Testis (tissue), 3 donors: ENCODE results near the gene TBC1D22A. TPM values are rescaled to one million over a fixed set of nuclear protein-coding genes. Genes with fewer than 3 reads are reported as not detected.

Experiments used
- DNase-seq: peaks from one replicate; pipeline ENCODE4 v3.0.0-alpha.2; 2019
- H3K27ac ChIP-seq, 2 donors: fragments of 200-600 bp; sonication (generic); one replicate each; pipeline ENCODE4 v1.5.1; 2019
- H3K27me3 ChIP-seq: fragments of 200-600 bp; sonication (generic); one replicate; pipeline ENCODE4 v1.5.1; 2019
- H3K36me3 ChIP-seq: fragments of 200-600 bp; sonication (generic); one replicate; pipeline ENCODE4 v1.5.1; 2017; ENCODE audit warnings: low read depth; ENCODE audit errors: missing control alignments
- H3K4me1 ChIP-seq: fragments of 200-600 bp; sonication (generic); one replicate; pipeline ENCODE4 v1.5.1; 2019
- H3K4me3 ChIP-seq, 2 donors: fragments of 200-600 bp; sonication (generic); one replicate each; pipeline ENCODE4 v1.5.1; 2017 to 2019
- H3K9me3 ChIP-seq: fragments of 200-600 bp; sonication (generic); one replicate; pipeline ENCODE4 v1.5.1; 2017
- CTCF ChIP-seq, 3 experiments: fragments of 450-650 bp in 2 of 3; fragments of 200-600 bp in 1 of 3; sonication (generic) in 1 of 3; IDR thresholded peaks; one replicate each; pipeline ENCODE4 v1.5.1; 2016 to 2019; ENCODE audit warnings: antibody characterized with exemption in 3 of 3, mild to moderate bottlenecking in 2 of 3, moderate library complexity in 1 of 3
- POLR2A ChIP-seq: fragments of 450-650 bp; IDR thresholded peaks from one replicate; pipeline ENCODE4 v1.6.1; 2017; ENCODE audit warnings: antibody characterized with exemption, mild to moderate bottlenecking, moderate library complexity
- WGBS, 2 donors: methylation state at CpG; one replicate each; pipeline ENCODE4 v1.1.5; 2018; 5-methylcytosine and 5-hydroxymethylcytosine counted together
- intact Hi-C: fragments of 100-400 bp; cut with DNase I; formaldehyde crosslinking; loops from one replicate; pipeline ENCODE4 v1.15.1; 2023; ENCODE audit warnings: low total_unique reads
- polyA plus RNA-seq: library from polyadenylated mRNA; stranded (reverse); fragments of 350-450 nt; fragmentation: Illumina TruSeq; extraction: RNeasy Lipid Tissue Mini Kit (QIAGEN cat#74804); gene quantifications from one replicate; pipeline ENCODE4 v1.2.3, GENCODE V29; 2014; ENCODE audit warnings: low read depth, low replicate concordance; ENCODE audit not compliant: insufficient read depth
- total RNA-seq, 2 donors: library from RNA; depleted of rRNA; stranded (reverse); fragments of >200 nt; gene quantifications; one replicate each; pipeline ENCODE4 v1.2.3, GENCODE V29; 2016

Gene TBC1D22A
- total and polyA plus RNA-seq, 3 donors from 2014 or later = 16.6 to 32.8 (median 28.5) TPM

DNA sequence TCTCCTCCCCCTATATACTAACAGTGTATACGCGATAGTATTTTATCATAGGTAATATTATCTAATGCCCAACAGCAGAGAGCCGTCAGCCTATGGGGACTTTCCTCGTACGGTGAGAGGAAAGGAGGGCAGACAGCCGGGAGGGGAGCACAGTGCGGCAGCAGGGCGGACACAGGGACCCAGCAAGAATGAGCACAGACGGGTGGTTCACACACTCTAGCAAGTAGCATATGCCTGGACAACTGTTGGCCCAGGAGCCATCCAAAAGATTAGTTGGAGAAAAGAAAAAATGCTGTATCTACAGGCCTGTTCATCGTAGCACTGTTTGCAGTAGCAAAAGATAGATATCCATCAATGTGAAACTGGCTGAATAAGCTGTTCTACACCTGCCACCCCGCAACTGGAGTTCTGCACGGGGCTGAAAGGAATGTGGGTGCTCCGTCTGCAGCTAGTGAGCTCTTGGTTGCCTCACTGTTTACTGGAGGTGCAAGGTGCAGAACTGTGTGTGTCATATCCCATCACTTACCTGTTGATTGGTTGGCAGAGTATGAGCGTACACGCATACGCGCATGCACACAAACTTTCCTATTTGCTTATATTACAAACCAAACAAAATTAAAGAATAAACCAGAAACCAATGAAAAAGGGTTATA lies 324.3 kb downstream of the TBC1D22A start:
- Histone ChIP-seq H3K27me3 (no peaks in the 10 kb centered on the region), H3K36me3 (no peaks in the 10 kb centered on the region), H3K27ac (no peak overlapping the region), H3K9me3 (no peaks in the 10 kb centered on the region), H3K4me3 (no peak overlapping the region), H3K4me1 (peaks cover 11% of the 10 kb centered on the region)
- intact Hi-C loops = no loop called here
- no peak for DNase-seq
- no peak for TF ChIP-seq CTCF (IDR thresholded peaks at IDR 0.05)
- TF ChIP-seq POLR2A = no peak
- 92 to 95% methylated on average over 17 of the region's 17 CpGs for WGBS, 2 donors

DNA sequence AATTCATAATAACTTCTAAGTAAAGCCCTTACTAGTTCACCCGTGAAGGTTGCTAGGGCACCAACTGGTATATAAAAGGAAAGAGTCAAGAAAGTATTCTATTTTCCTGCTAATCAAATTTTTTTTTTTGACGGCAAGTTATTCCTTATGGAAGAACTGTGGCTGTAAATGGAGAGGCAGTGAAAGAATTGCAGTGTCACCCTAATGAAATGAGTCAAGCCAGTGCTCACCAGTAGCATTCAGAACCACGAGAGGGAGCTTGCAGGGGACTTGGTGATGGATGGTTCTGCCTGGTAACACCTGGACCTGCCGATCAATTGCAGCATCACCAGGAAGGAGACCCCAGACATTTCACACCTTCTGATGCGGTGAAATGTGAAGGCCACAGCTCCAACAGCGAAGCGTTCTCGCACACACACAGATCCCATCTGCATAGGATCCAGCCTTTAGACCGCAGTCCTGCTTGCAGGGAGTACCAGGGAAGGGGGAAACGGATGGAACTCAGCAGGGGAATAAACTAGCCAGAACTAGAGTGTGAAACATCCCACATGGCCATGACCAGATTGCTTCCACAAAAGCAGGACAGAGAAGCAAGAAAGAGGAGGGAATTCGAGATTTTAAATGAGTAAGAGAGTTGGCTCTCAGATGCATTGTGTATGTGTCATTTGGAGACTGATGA lies 326.2 kb downstream of the TBC1D22A start:
- DNase-seq = no peak
- no peak overlapping the region for H3K27ac ChIP-seq
- peaks cover 11% of the 10 kb centered on the region for H3K4me1 ChIP-seq
- intact Hi-C loops = no loop called here
- no peaks in the 10 kb centered on the region for H3K36me3 ChIP-seq
- 82 to 83% methylated on average over 7 to 11 of the region's 11 CpGs for whole genome bisulfite sequencing, 2 donors
- H3K9me3 ChIP-seq = no peaks in the 10 kb centered on the region
- no peak overlapping the region for H3K4me3 ChIP-seq
- H3K27me3 ChIP-seq = no peaks in the 10 kb centered on the region
- TF ChIP-seq POLR2A = no peak
- TF ChIP-seq CTCF (IDR thresholded peaks at IDR 0.05) = no peak

- no peak overlapping the region for H3K27ac ChIP-seq
- peaks cover 11% of the 10 kb centered on the region for H3K4me1 ChIP-seq
- no peak for DNase-seq
- 75 to 87% methylated on average over 7 of the region's 7 CpGs for WGBS, 2 donors
- intact Hi-C loops = no loop called here
- no peaks in the 10 kb centered on the region for H3K27me3 ChIP-seq
- no peaks in the 10 kb centered on the region for H3K9me3 ChIP-seq
- no peaks in the 10 kb centered on the region for H3K36me3 ChIP-seq
- no peak for TF ChIP-seq CTCF (IDR thresholded peaks at IDR 0.05)
- TF ChIP-seq POLR2A = no peak
- no peak overlapping the region for H3K4me3 ChIP-seq
These were observed 326.9 kb downstream of the TBC1D22A start for GRCh38 chr22:47089374-47089773.

DNA sequence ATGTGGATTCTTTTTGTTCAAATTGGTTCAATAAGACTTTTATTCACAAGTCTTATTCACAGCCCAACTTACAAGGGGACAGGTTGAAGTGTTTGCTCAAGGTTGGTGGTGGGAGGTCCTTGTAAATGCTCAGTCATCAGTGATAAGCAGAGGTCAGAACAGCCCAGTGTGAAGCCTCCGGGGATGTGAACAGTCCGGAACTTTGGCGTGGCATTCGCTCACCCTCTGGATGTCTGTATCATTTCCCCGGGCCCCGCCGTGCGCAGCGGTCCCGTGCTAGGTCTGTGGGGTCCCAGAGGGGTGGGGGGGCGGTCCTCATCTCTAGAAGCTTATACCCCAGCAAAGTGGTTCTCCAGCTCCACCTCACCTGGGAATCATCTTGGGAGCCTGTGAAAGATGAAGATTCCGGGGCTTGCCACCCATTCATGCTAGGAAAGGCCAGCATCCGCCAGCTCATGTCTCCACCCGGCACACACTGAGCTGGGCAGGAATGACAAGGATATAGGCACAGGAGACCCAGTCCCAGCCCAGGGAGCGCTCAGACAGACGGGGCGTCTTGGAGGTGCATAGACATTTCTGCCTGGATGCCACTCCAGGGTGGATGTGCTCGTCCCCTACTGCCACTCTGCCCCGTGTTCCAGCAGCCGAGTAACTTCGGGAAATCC lies 327.5 kb downstream of the TBC1D22A start:
- Histone ChIP-seq H3K4me3 (no peak overlapping the region), H3K27me3 (no peaks in the 10 kb centered on the region), H3K9me3 (no peaks in the 10 kb centered on the region), H3K4me1 (peaks cover 11% of the 10 kb centered on the region), H3K27ac (no peak overlapping the region), H3K36me3 (no peaks in the 10 kb centered on the region)
- TF ChIP-seq CTCF (IDR thresholded peaks at IDR 0.05) (no peak), POLR2A (no peak)
- DNase-seq = no peak
- WGBS, 2 donors = 82 to 84% methylated on average over 15 to 20 of the region's 21 CpGs
- intact Hi-C loops = no loop called here
